ENCODE measurements around the gene SCNN1B.

SCNN1B gene

GRCh38 chr16:23323224-23324030, 21.3 kb downstream of the SCNN1B start:
- DNase-seq (ENCODE audit: low read depth in 1 of 2, low spot score in 1 of 2) = no peak
- H3K27me3 ChIP-seq (ENCODE audit: insufficient read depth, poor library complexity, severe bottlenecking) = no peaks in the 10 kb centered on the region
- TF ChIP-seq GABPA (IDR thresholded peaks at IDR 0.05; ENCODE audit: low read depth) (no peak), CTCF (IDR thresholded peaks at IDR 0.05; ENCODE audit: insufficient read depth, low read length) (no peak), SPI1 (IDR thresholded peaks at IDR 0.05; ENCODE audit: borderline replicate concordance, low read depth) (no peak), POLR2AphosphoS5 (IDR thresholded peaks at IDR 0.05; ENCODE audit: low read depth) (no peak), REST (IDR thresholded peaks at IDR 0.05; ENCODE audit: insufficient replicate concordance, low read depth) (no peak)
- no peak overlapping the region for H3K27ac ChIP-seq (replicated peaks)
- H3K4me3 ChIP-seq (replicated peaks; ENCODE audit: insufficient read depth, low read length) = no peak overlapping the region

- Histone ChIP-seq H3K27me3 (ENCODE audit: insufficient read depth, poor library complexity, severe bottlenecking) (no peaks in the 10 kb centered on the region), H3K4me3 (replicated peaks; ENCODE audit: insufficient read depth, low read length) (no peak overlapping the region), H3K27ac (replicated peaks) (no peak overlapping the region)
- no peak for DNase-seq (ENCODE audit: low read depth in 1 of 2, low spot score in 1 of 2)
- TF ChIP-seq POLR2AphosphoS5 (IDR thresholded peaks at IDR 0.05; ENCODE audit: low read depth) (no peak), SPI1 (IDR thresholded peaks at IDR 0.05; ENCODE audit: borderline replicate concordance, low read depth) (no peak), CTCF (IDR thresholded peaks at IDR 0.05; ENCODE audit: insufficient read depth, low read length) (no peak), REST (IDR thresholded peaks at IDR 0.05; ENCODE audit: insufficient replicate concordance, low read depth) (no peak), GABPA (IDR thresholded peaks at IDR 0.05; ENCODE audit: low read depth) (no peak)
Observed at GRCh38 chr16:23324727-23325126, 22.6 kb downstream of the SCNN1B start.

GRCh38 chr16:23327836-23328235, 25.7 kb downstream of the SCNN1B start:
- TF ChIP-seq GABPA (IDR thresholded peaks at IDR 0.05; ENCODE audit: low read depth) = no peak
- TF ChIP-seq REST (IDR thresholded peaks at IDR 0.05; ENCODE audit: insufficient replicate concordance, low read depth) = no peak
- no peak for TF ChIP-seq POLR2AphosphoS5 (IDR thresholded peaks at IDR 0.05; ENCODE audit: low read depth)
- no peak for TF ChIP-seq SPI1 (IDR thresholded peaks at IDR 0.05; ENCODE audit: borderline replicate concordance, low read depth)
- no peak for TF ChIP-seq CTCF (IDR thresholded peaks at IDR 0.05; ENCODE audit: insufficient read depth, low read length)
- no peak overlapping the region for H3K4me3 ChIP-seq (replicated peaks; ENCODE audit: insufficient read depth, low read length)
- H3K27ac ChIP-seq (replicated peaks) = no peak overlapping the region
- H3K27me3 ChIP-seq (ENCODE audit: insufficient read depth, poor library complexity, severe bottlenecking) = no peaks in the 10 kb centered on the region
- no peak for DNase-seq (ENCODE audit: low read depth in 1 of 2, low spot score in 1 of 2)
